Bronchial epithelial cell (primary cell): Measurements from ENCODE around the gene PHF3. TPM values are rescaled to one million over a fixed set of nuclear protein-coding genes. Genes with fewer than 3 reads are reported as not detected.

Experiments used
- DNase-seq: peaks from one replicate; pipeline ENCODE4 v3.0.0-alpha.2; 2010; ENCODE audit warnings: low read depth
- FAIRE-seq: peaks from 2 replicates; lab custom pipeline; 2011; peaks lifted over from hg19 to GRCh38; lab: Jason Lieb, UNC
- H3K27me3 ChIP-seq: 2 replicates; pipeline ENCODE4 v1.5.1; 2011; ENCODE audit warnings: low read length; ENCODE audit not compliant: control insufficient read depth, insufficient read depth
- H3K36me3 ChIP-seq: 2 replicates; pipeline ENCODE4 v1.5.1; 2011; ENCODE audit warnings: low read length; ENCODE audit not compliant: control insufficient read depth, insufficient read depth
- H3K4me3 ChIP-seq: 2 replicates; pipeline ENCODE4 v1.5.1; 2011; ENCODE audit warnings: mild to moderate bottlenecking, low read depth, low read length, control low read depth
- CTCF ChIP-seq: IDR thresholded peaks from 2 replicates; pipeline ENCODE4 v1.5.1; 2011; ENCODE audit warnings: mild to moderate bottlenecking, moderate library complexity, low read length, control low read depth, inconsistent platforms; ENCODE audit not compliant: insufficient read depth, severe bottlenecking
- total RNA-seq: library from RNA; depleted of rRNA; stranded (reverse); fragments of >200 nt; gene quantifications from 2 replicates; pipeline ENCODE4 v1.2.1, GENCODE V29; 2014

The PHF3 gene
- total RNA-seq, 1 donor from 2014 or later, result 36.3 TPM

GRCh38 chr6:63663956-63664281, 28.3 kb downstream of the PHF3 start:
- Histone ChIP-seq H3K27me3 (no peaks in the 10 kb centered on the region), H3K36me3 (no peaks in the 10 kb centered on the region), H3K4me3 (no peak overlapping the region)
- no peak for FAIRE-seq
- DNase-seq, result no peak
- TF ChIP-seq CTCF, result no peak

GRCh38 chr6:63671098-63671754, 35.6 kb downstream of the PHF3 start:
- no peaks in the 10 kb centered on the region for H3K36me3 ChIP-seq
- TF ChIP-seq CTCF, result no peak
- FAIRE-seq (no peak), DNase-seq (no peak)
- no peak overlapping the region for H3K4me3 ChIP-seq
- H3K27me3 ChIP-seq, result no peaks in the 10 kb centered on the region

GRCh38 chr6:63672582-63673129, 37.1 kb downstream of the PHF3 start:
- no peak for TF ChIP-seq CTCF

GRCh38 chr6:63673692-63674091, 38.1 kb downstream of the PHF3 start:
- TF ChIP-seq CTCF, result no peak
- no peaks in the 10 kb centered on the region for H3K27me3 ChIP-seq
- H3K4me3 ChIP-seq, result no peak overlapping the region
- DNase-seq (no peak), FAIRE-seq (no peak)
- H3K36me3 ChIP-seq, result no peaks in the 10 kb centered on the region

More at GRCh38 chr6:63672582-63673129, 37.1 kb downstream of the PHF3 start:
- FAIRE-seq, result no peak
- H3K4me3 ChIP-seq, result no peak overlapping the region
- no peak for DNase-seq
- no peaks in the 10 kb centered on the region for H3K27me3 ChIP-seq
- H3K36me3 ChIP-seq, result no peaks in the 10 kb centered on the region

- no peak for DNase-seq
- Histone ChIP-seq H3K4me3 (no peak overlapping the region), H3K27me3 (no peaks in the 10 kb centered on the region), H3K36me3 (no peaks in the 10 kb centered on the region)
- TF ChIP-seq CTCF, result no peak
- FAIRE-seq, result no peak
Measured at GRCh38 chr6:63674635-63675034, 39.0 kb downstream of the PHF3 start.

- no peak for FAIRE-seq
- DNase-seq, result no peak
- no peaks in the 10 kb centered on the region for H3K27me3 ChIP-seq
- H3K4me3 ChIP-seq, result no peak overlapping the region
- TF ChIP-seq CTCF, result no peak
- H3K36me3 ChIP-seq, result no peaks in the 10 kb centered on the region
Measured at GRCh38 chr6:63675138-63675537, 39.5 kb downstream of the PHF3 start.
